ENCODE measurements around the gene HECW1.

- TF ChIP-seq POLR2AphosphoS5 (IDR thresholded peaks at IDR 0.05; ENCODE audit: borderline replicate concordance, low read depth, low read length), result no peak
- TF ChIP-seq EZH2 (IDR thresholded peaks at IDR 0.05), result no peak
Measured at GRCh38 chr7:43395351-43395750, 282.9 kb downstream of the HECW1 start.

Data from SK-N-MC (cell line).